MM.1S (cell line): Measurements from ENCODE around the gene CHRNA4.

Experiments
- CTCF ChIP-seq: fragments of 300-600 bp; sonication (generic); IDR thresholded peaks from 2 replicates; pipeline ENCODE4 v1.5.1; 2016; ENCODE audit warnings: antibody characterized with exemption, low read length, mixed read lengths
- EZH2 ChIP-seq: fragments of 300-600 bp; sonication (generic); optimal IDR thresholded peaks from 2 replicates; pipeline ENCODE3; 2017; ENCODE audit warnings: low read depth, mild to moderate bottlenecking, antibody characterized with exemption, low read length, mixed read lengths
- EZH2phosphoT487 ChIP-seq: fragments of 300-600 bp; sonication (generic); IDR thresholded peaks from 2 replicates; pipeline ENCODE4 v1.6.1; 2018; ENCODE audit warnings: antibody characterized with exemption, low read length

- TF ChIP-seq CTCF (no peak), EZH2phosphoT487 (no peak), EZH2 (no peak)
These were observed 36.1 kb upstream of the CHRNA4 start for GRCh38 chr20:63397155-63397843.
